Vagina (tissue), 2 donors: Measurements from ENCODE around the gene GNS. TPM values are rescaled to one million over a fixed set of nuclear protein-coding genes. Genes with fewer than 3 reads are reported as not detected.
A peak's percentile ranks its signal among the peaks of the same experiment; 100 is the strongest.

Experiments used
- DNase-seq, 2 donors: peaks; one replicate each; pipeline ENCODE4 v3.0.0-alpha.2; 2017; ENCODE audit errors: extremely low spot score in 2 of 2
- H3K27ac ChIP-seq: fragments of 200-600 bp; sonication (generic); one replicate; pipeline ENCODE4 v1.5.1; 2019
- H3K27me3 ChIP-seq: fragments of 200-600 bp; sonication (generic); one replicate; pipeline ENCODE4 v1.5.1; 2019
- H3K36me3 ChIP-seq, 2 donors: fragments of 200-600 bp; sonication (generic); one replicate each; pipeline ENCODE4 v1.5.1; 2017 to 2019
- H3K4me1 ChIP-seq: fragments of 200-600 bp; sonication (generic); one replicate; pipeline ENCODE4 v1.5.1; 2019
- H3K4me3 ChIP-seq, 2 donors: fragments of 200-600 bp; sonication (generic); 1 replicate in 1 of 2; 2 replicates in 1 of 2; pipeline ENCODE4 v1.5.1; 2016 to 2019
- H3K9me3 ChIP-seq: fragments of 200-600 bp; sonication (generic); one replicate; pipeline ENCODE4 v1.5.1; 2019
- POLR2A ChIP-seq, 2 donors: fragments of 450-650 bp; IDR thresholded peaks; one replicate each; pipeline ENCODE4 v1.6.1; 2017; ENCODE audit warnings: antibody characterized with exemption in 2 of 2, mild to moderate bottlenecking in 2 of 2, moderate library complexity in 2 of 2
- POLR2AphosphoS5 ChIP-seq, 2 donors: sonication (generic); formaldehyde crosslinking; IDR thresholded peaks; one replicate each; pipeline ENCODE4 v1.9.0; 2017; ENCODE audit warnings: antibody characterized with exemption in 2 of 2, mild to moderate bottlenecking in 2 of 2, low read depth in 1 of 2; ENCODE audit not compliant: insufficient read depth in 1 of 2
- intact Hi-C: fragments of 100-400 bp; cut with DNase I; formaldehyde crosslinking; loops from one replicate; pipeline ENCODE4 v1.15.1; 2023
- total RNA-seq: library from RNA; depleted of rRNA; stranded (reverse); fragments of >200 nt; gene quantifications from one replicate; pipeline ENCODE4 v1.2.3, GENCODE V29; 2016
- TF ChIP-seq, protein P1 (sequence below), 3 experiments: fragments of 450-650 bp in 2 of 3; fragments of 200-600 bp in 1 of 3; sonication (generic) in 1 of 3; IDR thresholded peaks; one replicate each; pipeline ENCODE4 v1.5.1; 2017 to 2019; ENCODE audit warnings: antibody characterized with exemption in 3 of 3, mild to moderate bottlenecking in 2 of 3, moderate library complexity in 2 of 3

GNS gene
- total RNA-seq = 51.1 TPM

DNA sequence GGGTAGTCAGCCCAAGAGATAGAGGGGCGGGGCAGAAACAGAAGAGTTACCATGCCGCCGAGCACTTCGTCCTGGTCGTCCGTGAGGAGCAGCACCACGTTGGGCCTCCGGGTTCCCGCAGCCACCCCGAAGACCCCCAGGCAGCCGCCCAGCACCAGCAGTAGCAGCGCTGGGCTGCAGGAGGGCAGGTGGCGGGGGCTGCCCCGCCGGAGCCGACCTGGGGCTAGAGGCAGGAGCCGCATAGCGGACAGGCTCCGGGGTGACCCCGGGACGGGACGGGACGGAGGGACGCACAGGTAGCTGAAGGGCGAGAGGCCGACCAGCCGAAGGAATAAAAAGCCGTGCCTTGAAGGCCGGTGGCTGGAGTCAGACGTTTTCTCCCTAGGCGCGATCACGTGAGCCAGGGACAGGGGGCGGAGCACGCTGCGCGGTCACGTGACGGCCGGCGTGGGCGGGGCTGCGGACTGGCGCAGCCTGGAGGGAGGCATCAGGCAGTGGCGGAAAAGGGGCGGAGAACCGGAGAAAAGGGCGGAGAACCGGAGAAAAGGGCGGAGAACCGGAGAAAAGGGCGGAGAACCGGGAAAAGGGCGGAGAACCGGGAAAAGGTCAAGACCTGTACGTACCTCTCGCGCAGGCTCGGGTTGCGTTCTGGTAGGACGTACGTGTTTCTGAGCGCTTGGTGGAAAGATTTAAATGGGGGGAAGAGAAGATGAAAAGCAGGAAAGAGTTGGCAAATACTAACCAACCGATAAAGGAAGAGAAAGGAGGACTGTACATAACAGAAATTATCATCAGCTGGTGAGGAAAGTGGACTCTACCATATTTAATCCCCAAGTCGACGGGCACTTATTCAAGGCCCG, at the start of gene GNS:
GNS (minus strand) TSS at position 372 of the 860 bp plus-strand sequence; CDS start at position 242, 130 bp downstream.
- Histone ChIP-seq H3K9me3 (no peaks in the 10 kb centered on the region), H3K27me3 (no peaks in the 10 kb centered on the region), H3K27ac (peak within 1 kb of the TSS; percentile 98), H3K4me1 (peaks cover 28% of the 10 kb centered on the region), H3K36me3 (no peaks in the 10 kb centered on the region), H3K4me3 (peak within 1 kb of the TSS; percentile 67 to 99)
- peak; percentile 98 for DNase-seq
- TF ChIP-seq, protein P1, sequence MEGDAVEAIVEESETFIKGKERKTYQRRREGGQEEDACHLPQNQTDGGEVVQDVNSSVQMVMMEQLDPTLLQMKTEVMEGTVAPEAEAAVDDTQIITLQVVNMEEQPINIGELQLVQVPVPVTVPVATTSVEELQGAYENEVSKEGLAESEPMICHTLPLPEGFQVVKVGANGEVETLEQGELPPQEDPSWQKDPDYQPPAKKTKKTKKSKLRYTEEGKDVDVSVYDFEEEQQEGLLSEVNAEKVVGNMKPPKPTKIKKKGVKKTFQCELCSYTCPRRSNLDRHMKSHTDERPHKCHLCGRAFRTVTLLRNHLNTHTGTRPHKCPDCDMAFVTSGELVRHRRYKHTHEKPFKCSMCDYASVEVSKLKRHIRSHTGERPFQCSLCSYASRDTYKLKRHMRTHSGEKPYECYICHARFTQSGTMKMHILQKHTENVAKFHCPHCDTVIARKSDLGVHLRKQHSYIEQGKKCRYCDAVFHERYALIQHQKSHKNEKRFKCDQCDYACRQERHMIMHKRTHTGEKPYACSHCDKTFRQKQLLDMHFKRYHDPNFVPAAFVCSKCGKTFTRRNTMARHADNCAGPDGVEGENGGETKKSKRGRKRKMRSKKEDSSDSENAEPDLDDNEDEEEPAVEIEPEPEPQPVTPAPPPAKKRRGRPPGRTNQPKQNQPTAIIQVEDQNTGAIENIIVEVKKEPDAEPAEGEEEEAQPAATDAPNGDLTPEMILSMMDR (IDR thresholded peaks at IDR 0.05) = peak in 1 of 3 experiments; percentile 1
- TF ChIP-seq POLR2A (IDR thresholded peaks at IDR 0.05) (peak in 1 of 2 donors; percentile 29), POLR2AphosphoS5 (IDR thresholded peaks at IDR 0.05; ENCODE audit: insufficient read depth in 1 of 2, low read depth in 1 of 2) (peak; percentile 85 to 87)
- intact Hi-C loops = no loop called here

DNA sequence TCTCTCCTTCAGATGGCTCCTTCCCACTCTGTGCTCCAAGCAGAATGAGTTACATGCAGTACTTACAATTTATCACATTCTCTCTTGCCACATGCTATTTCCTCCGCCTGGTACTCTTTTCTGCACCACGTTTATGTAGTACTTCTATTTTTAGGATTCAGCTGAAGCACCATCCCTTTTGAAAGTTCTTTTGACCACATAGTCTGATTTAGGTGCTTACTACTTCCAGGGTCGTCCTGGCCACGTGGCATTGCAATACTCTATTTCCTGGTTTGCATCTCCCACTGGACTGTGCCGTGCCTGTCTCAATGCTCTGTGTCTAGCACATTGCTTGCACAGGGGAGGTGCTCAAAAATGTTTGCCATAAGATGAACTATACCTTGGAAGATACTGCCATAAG, 48.9 kb upstream of the GNS start:
- intact Hi-C loops = no loop called here

DNA sequence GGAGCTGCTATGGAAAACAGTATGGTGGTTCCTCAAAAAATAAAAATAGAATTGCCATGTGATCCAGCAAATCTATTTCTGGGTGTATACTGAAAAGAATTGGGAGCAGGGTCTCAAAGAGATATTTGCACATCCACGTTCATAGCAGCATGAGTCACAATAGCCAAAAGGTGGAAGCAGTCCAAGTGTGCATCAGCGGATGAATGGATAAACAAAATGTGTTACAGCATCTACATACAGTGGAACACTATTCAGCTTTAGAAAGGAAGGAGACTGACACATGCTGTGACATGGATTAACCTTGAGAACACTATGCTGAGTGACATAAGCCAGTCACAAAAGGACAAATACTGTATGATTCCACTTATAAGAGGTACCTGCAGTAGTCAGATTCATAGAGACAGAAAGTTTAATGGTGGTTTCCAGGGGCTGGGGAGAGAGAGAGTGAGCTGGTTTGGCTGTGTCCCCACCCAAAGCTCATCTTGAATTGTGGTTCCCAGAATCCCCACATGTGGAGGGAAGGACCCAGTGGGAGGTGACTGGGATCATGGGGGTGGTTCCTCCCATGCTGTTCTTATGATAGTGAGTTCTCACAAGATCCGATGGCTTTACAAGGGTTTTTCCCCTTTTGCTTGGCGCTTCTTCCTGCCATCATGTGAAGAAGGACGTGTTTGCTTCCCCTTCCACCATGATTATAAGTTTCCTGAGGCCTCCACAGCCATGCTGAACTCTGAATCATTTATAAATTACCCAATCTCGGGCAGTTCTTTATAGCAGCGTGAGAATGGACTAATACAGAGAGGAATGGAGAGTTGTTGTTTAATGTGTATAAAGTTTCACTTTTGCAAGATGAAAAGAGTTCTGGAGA, 47.6 kb upstream of the GNS start:
- Histone ChIP-seq H3K4me3 (no peak overlapping the region), H3K9me3 (no peaks in the 10 kb centered on the region), H3K27ac (no peak overlapping the region), H3K4me1 (no peaks in the 10 kb centered on the region), H3K36me3 (no peaks in the 10 kb centered on the region), H3K27me3 (no peaks in the 10 kb centered on the region)
- peak in 1 of 2 donors; percentile 52 for DNase-seq
- TF ChIP-seq POLR2A (IDR thresholded peaks at IDR 0.05) (no peak), POLR2AphosphoS5 (IDR thresholded peaks at IDR 0.05; ENCODE audit: insufficient read depth in 1 of 2, low read depth in 1 of 2) (no peak)
- TF ChIP-seq, protein P1 (IDR thresholded peaks at IDR 0.05) = no peak
- intact Hi-C loops = no loop called here

More for the DNA sequence above, 48.9 kb upstream of the GNS start:
- Histone ChIP-seq H3K4me3 (no peak overlapping the region), H3K27me3 (no peaks in the 10 kb centered on the region), H3K36me3 (no peaks in the 10 kb centered on the region), H3K9me3 (no peaks in the 10 kb centered on the region), H3K27ac (no peak overlapping the region), H3K4me1 (no peaks in the 10 kb centered on the region)
- TF ChIP-seq, protein P1 (IDR thresholded peaks at IDR 0.05) = no peak
- TF ChIP-seq POLR2AphosphoS5 (IDR thresholded peaks at IDR 0.05; ENCODE audit: insufficient read depth in 1 of 2, low read depth in 1 of 2) (no peak), POLR2A (IDR thresholded peaks at IDR 0.05) (no peak)
- DNase-seq = peak in 1 of 2 donors; percentile 61

DNA sequence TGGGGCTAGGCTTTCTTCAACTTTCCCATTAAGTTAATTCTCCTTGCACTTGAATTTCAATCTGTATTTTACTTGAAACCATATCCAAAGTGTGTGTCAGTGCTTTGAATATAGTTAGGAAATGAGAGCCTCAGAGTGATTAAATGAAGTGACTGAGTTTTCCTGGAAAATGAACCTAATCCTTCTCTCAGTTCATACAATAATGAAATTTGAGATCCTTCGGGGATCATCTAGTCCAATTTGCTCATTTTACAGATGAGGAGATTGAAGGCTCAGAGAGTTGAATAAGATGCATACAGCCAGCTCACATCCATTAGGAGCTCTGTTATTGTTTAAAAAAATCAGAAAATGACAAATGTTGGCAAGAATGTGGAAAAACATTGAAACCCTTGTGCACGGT, 47.0 kb upstream of the GNS start:
- no peaks in the 10 kb centered on the region for H3K4me1 ChIP-seq
- no peak overlapping the region for H3K27ac ChIP-seq
- intact Hi-C loops = no loop called here
- H3K27me3 ChIP-seq = no peaks in the 10 kb centered on the region
- TF ChIP-seq, protein P1 (IDR thresholded peaks at IDR 0.05) = no peak
- TF ChIP-seq POLR2A (IDR thresholded peaks at IDR 0.05) = no peak
- no peak for TF ChIP-seq POLR2AphosphoS5 (IDR thresholded peaks at IDR 0.05; ENCODE audit: insufficient read depth in 1 of 2, low read depth in 1 of 2)
- no peak overlapping the region for H3K4me3 ChIP-seq
- no peaks in the 10 kb centered on the region for H3K9me3 ChIP-seq
- H3K36me3 ChIP-seq = no peaks in the 10 kb centered on the region
- no peak for DNase-seq
